ENCODE data around the gene ZBTB5.
"Not testable (repeated sequence)": the region's sequence is repeated elsewhere in the genome, so short reads cannot be mapped to it uniquely, and the experiment has no call there.

Gene ZBTB5

DNA sequence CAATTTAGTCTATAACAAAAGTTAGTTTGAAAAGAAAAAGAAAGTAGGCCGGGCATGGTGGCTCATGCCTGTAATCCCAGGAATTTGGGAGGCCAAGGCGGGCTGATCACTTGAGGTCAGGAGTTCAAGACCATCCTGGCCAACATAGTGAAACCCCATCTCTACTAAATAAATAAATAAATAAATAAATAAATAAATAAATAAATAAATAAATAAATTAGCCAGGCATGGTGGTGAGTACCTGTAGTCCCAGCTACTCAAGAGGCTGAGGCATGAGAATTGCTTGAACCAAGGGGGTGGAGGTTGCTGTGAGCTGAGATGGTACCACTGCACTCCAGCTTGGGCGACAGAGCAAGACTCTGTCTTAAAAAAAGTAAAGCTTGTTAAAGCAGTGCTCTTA, 67.3 kb downstream of the ZBTB5 start:
- not testable (repeated sequence) for DNase-seq

GRCh38 chr9:37395663-37396062, 69.6 kb downstream of the ZBTB5 start:
- DNase-seq = no peak

GRCh38 chr9:37395229-37395628, 70.0 kb downstream of the ZBTB5 start:
- DNase-seq = no peak

DNA sequence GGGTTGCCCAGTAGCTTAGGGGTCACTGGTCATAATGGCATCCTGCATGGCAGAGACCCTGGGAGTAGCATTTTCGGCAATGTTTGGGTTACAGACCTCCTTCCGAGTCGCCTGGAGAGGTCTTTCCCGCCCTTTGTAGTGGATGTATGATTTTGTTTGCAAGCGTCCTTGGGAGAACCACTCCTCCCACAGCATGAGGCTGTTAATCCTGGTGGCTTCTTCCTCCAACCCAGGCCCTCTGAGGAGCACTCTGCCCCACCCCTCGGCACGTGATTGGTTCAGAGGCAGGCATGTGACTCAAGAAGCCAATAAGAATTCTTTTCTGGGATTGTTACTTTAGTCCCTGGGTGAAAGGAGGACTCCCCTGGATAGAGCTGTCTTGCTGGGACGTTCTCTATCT, 73.0 kb downstream of the ZBTB5 start:
- no peak for DNase-seq

- DNase-seq = no peak
These were observed 74.5 kb downstream of the ZBTB5 start for GRCh38 chr9:37390759-37391158.
